ENCODE data around the gene R3HDM2. TPM values are rescaled to one million over a fixed set of nuclear protein-coding genes. Genes with fewer than 3 reads are reported as not detected.

The R3HDM2 gene
- total and polyA plus RNA-seq, 2 of the 13 experiments (the other 11 are each of a cell fraction or from before 2014, with no cell fraction given): 11.1 to 23.5 TPM

GRCh38 chr12:57454566-57455373 is 23.9 kb upstream of the R3HDM2 start, which contains the start of gene INHBE (continued):
- TF ChIP-seq ZBTB34 (CRISPR knock-in tag; IDR thresholded peaks at IDR 0.05): 0 out of 2 replicates have a peak, but pooled peaks have one; percentile 72
- no peak for TF ChIP-seq ZNF790 (CRISPR knock-in tag; IDR thresholded peaks at IDR 0.05; ENCODE audit: borderline replicate concordance)
- peak; percentile 81; the same call in 1 of the 2 replicates for TF ChIP-seq ZNF709 (CRISPR knock-in tag; IDR thresholded peaks at IDR 0.05)
- 0 out of 2 replicates have a peak, but pooled peaks have one; percentile 23 for TF ChIP-seq RAD21 (CRISPR knock-in tag; IDR thresholded peaks at IDR 0.05)
- no peak for TF ChIP-seq ZNF75D (CRISPR knock-in tag; IDR thresholded peaks at IDR 0.05; ENCODE audit: borderline replicate concordance)
- peak; percentile 15 for TF ChIP-seq ZNF883 (CRISPR knock-in tag; IDR thresholded peaks at IDR 0.05; ENCODE audit: not compliant biosample characterization)
- peak; percentile 95 for TF ChIP-seq PAXIP1 (CRISPR knock-in tag; conservative IDR thresholded peaks at IDR 0.05)
- TF ChIP-seq NFIB (CRISPR knock-in tag; IDR thresholded peaks at IDR 0.05; ENCODE audit: borderline replicate concordance): no peak
- TF ChIP-seq SP4 (CRISPR knock-in tag; IDR thresholded peaks at IDR 0.05): peak; percentile 47
- TF ChIP-seq ZNF777 (CRISPR knock-in tag; IDR thresholded peaks at IDR 0.05): 0 out of 2 replicates have a peak, but pooled peaks have one; percentile 10
- TF ChIP-seq, protein P1, sequence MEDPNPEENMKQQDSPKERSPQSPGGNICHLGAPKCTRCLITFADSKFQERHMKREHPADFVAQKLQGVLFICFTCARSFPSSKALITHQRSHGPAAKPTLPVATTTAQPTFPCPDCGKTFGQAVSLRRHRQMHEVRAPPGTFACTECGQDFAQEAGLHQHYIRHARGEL (CRISPR knock-in tag; IDR thresholded peaks at IDR 0.05): no peak
- no peak for TF ChIP-seq ZNF496 (CRISPR knock-in tag; IDR thresholded peaks at IDR 0.05; ENCODE audit: insufficient replicate concordance)
- peak; percentile 93 for TF ChIP-seq MTA1 (CRISPR knock-in tag; IDR thresholded peaks at IDR 0.05; ENCODE audit: borderline replicate concordance)
- TF ChIP-seq NFKBIZ (CRISPR knock-in tag; IDR thresholded peaks at IDR 0.05): peak; percentile 62; the same call in 1 of the 2 replicates
- TF ChIP-seq ZNF598 (CRISPR knock-in tag; IDR thresholded peaks at IDR 0.05; ENCODE audit: borderline replicate concordance): 0 out of 2 replicates have a peak, but pooled peaks have one; percentile 15
- peak; percentile 79; the same call in 1 of the 2 replicates for TF ChIP-seq THRA (CRISPR knock-in tag; IDR thresholded peaks at IDR 0.05; ENCODE audit: borderline replicate concordance)
- TF ChIP-seq ZMYM3 (CRISPR knock-in tag; IDR thresholded peaks at IDR 0.05): peak; percentile 57; the same call in 1 of the 2 replicates
- TF ChIP-seq ZNF101 (CRISPR knock-in tag; IDR thresholded peaks at IDR 0.05; ENCODE audit: borderline replicate concordance, low read depth): no peak
- 0 out of 2 replicates have a peak, but pooled peaks have one; percentile 33 for TF ChIP-seq ZNF441 (CRISPR knock-in tag; IDR thresholded peaks at IDR 0.05; ENCODE audit: borderline replicate concordance)
- TF ChIP-seq RXRB (CRISPR knock-in tag; IDR thresholded peaks at IDR 0.05; ENCODE audit: borderline replicate concordance): peak; percentile 89
- TF ChIP-seq SP2 (CRISPR knock-in tag; IDR thresholded peaks at IDR 0.05): peak; percentile 91
